ENCODE results near the gene HIPK2.

HIPK2 gene

GRCh38 chr7:139525750-139526149 is 252.0 kb downstream of the HIPK2 start:
- DNase-seq = no peak

- no peak for DNase-seq
Observed at GRCh38 chr7:139525239-139525638, 252.6 kb downstream of the HIPK2 start.

- no peak for DNase-seq
Observed at GRCh38 chr7:139523968-139524815, 253.6 kb downstream of the HIPK2 start.

- peak; percentile 20 for DNase-seq
Observed at GRCh38 chr7:139523199-139523941, 254.4 kb downstream of the HIPK2 start, which contains the start of gene CLEC2L. TSS of gene CLEC2L (plus strand) at chr7:139523685. CDS start at chr7:139523928, 243 bp downstream.

GRCh38 chr7:139522830-139523198 is 255.0 kb downstream of the HIPK2 start:
- DNase-seq = no peak

- DNase-seq = no peak
Observed at GRCh38 chr7:139521439-139521838, 256.4 kb downstream of the HIPK2 start.

GRCh38 chr7:139515266-139515665 is 262.5 kb downstream of the HIPK2 start:
- no peak for DNase-seq
